Panc1 (cell line): ENCODE data around the gene SLC37A1. TPM values are rescaled to one million over a fixed set of nuclear protein-coding genes. Genes with fewer than 3 reads are reported as not detected.

Experiments
- ATAC-seq: fragments of 200-7000 bp; cut with Tn5 transposase; 2 replicates; pipeline ENCODE4 v1.9.1; 2020; ENCODE audit warnings: mild to moderate bottlenecking, moderate library complexity
- BruUV-seq: library from RNA; stranded (reverse); fragments of 400-500 nt; replicated peaks from 2 replicates; lab custom pipeline; 2021; lab: Mats Ljungman, UMichigan
- CTCF ChIA-PET: fragments of 300-600 bp; sonication (Branson Sonifier 250); formaldehyde crosslinking; loops from one replicate; lab custom pipeline; 2022; ENCODE audit warnings: antibody characterized with exemption; lab: Charles Lee
- POLR2A ChIA-PET: fragments of 300-600 bp; sonication (Branson Sonifier 250); formaldehyde crosslinking; loops from one replicate; lab custom pipeline; 2022; ENCODE audit warnings: antibody characterized with exemption; lab: Charles Lee
- DNase-seq: peaks from one replicate; pipeline ENCODE4 v3.0.0-alpha.2; 2010; ENCODE audit warnings: low read depth, low spot score
- H3K27ac ChIP-seq: 2 replicates; pipeline ENCODE4 v1.5.1; 2011; ENCODE audit warnings: mild to moderate bottlenecking, low read length, inconsistent platforms
- H3K27me3 ChIP-seq: fragments of 200-500 bp; sonication (Bioruptor generic); 2 replicates; pipeline ENCODE4 v1.6.0; 2014; ENCODE audit warnings: low read length, inconsistent platforms; ENCODE audit not compliant: control insufficient read depth, insufficient read depth
- H3K36me3 ChIP-seq: fragments of 200-500 bp; sonication (Bioruptor generic); 2 replicates; pipeline ENCODE4 v1.5.1; 2014; ENCODE audit warnings: inconsistent platforms, mild to moderate bottlenecking, low read length, moderate library complexity; ENCODE audit not compliant: control insufficient read depth, insufficient read depth
- H3K4me1 ChIP-seq: 2 replicates; pipeline ENCODE4 v1.5.1; 2011; ENCODE audit warnings: inconsistent platforms, mild to moderate bottlenecking, low read length, moderate library complexity; ENCODE audit not compliant: control insufficient read depth, insufficient read depth
- H3K4me3 ChIP-seq, 2 experiments: 2 replicates each; pipeline ENCODE4 v1.5.1; 2011 to 2012; ENCODE audit warnings: low read depth in 2 of 2, low read length in 2 of 2, mild to moderate bottlenecking in 2 of 2, inconsistent platforms in 1 of 2, moderate library complexity in 1 of 2
- H3K9me3 ChIP-seq: fragments of 200-500 bp; sonication (Bioruptor generic); 2 replicates; pipeline ENCODE4 v1.5.1; 2014; ENCODE audit warnings: low read depth, mild to moderate bottlenecking, inconsistent platforms, low read length, moderate library complexity; ENCODE audit not compliant: control insufficient read depth, insufficient read depth
- POLR2AphosphoS5 ChIP-seq: IDR thresholded peaks from 2 replicates; pipeline ENCODE4 v1.6.1; 2012; ENCODE audit warnings: mild to moderate bottlenecking, low read depth, low read length, moderate library complexity
- SIN3A ChIP-seq: IDR thresholded peaks from 2 replicates; pipeline ENCODE4 v1.6.1; 2012; ENCODE audit warnings: low read depth, mild to moderate bottlenecking, low read length, moderate library complexity, borderline replicate concordance; ENCODE audit not compliant: insufficient read depth
- TCF7L2 ChIP-seq: IDR thresholded peaks from 2 replicates; pipeline ENCODE4 v1.6.1; 2011; ENCODE audit warnings: mild to moderate bottlenecking, low read depth, low read length, inconsistent platforms
- in situ Hi-C: cut with HindIII; loops from 2 replicates; pipeline ENCODE4 v1.10.0; 2016; ENCODE audit warnings: low sequenced_read_pairs, low pct_unique_long_range_greater_than_20kb
- intact Hi-C: fragments of 100-400 bp; cut with micrococcal nuclease; formaldehyde crosslinking; loops from one replicate; pipeline ENCODE4 v1.10.0; 2022; ENCODE audit not compliant: unreplicated experiment
- total RNA-seq: library from RNA; stranded (reverse); gene quantifications from one replicate; pipeline ENCODE4 v1.2.1, GENCODE V29; 2021; ENCODE audit not compliant: unreplicated experiment
- TF ChIP-seq, protein P1 (sequence below): fragments of 450-650 bp; IDR thresholded peaks from 2 replicates; pipeline ENCODE4 v1.5.1; 2017; ENCODE audit warnings: mild to moderate bottlenecking
- TF ChIP-seq, protein P2 (sequence below), 2 experiments: IDR thresholded peaks; 2 replicates each; pipeline ENCODE4 v1.6.1; 2011 to 2012; ENCODE audit warnings: low read depth in 2 of 2, control low read depth in 1 of 2, low read length in 1 of 2, mild to moderate bottlenecking in 1 of 2, moderate library complexity in 1 of 2; ENCODE audit not compliant: insufficient read depth in 1 of 2

SLC37A1 gene
- total RNA-seq, 1 experiment from 2014 or later = 7.7 TPM

DNA sequence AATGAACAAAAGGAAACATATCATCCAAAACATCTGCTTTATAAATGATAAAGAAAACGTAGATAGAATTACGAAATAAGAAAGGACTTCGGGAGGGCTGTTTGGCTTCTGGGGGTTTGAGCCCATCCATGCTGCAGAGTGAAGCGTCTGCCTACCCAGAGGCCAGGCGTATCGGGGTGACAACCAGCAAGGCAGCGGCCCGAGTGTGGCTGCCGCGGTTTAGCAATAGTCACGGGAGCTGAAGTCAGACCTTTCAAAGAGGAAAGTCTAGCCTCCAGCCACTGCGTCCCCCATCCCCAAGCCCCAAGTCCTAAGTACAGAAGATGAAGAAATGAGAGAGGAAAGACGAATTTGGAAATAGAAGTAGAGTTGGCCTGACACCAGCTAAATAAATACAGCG is 8.6 kb downstream of the SLC37A1 start:
- peaks cover 7% of the 10 kb centered on the region for H3K4me1 ChIP-seq
- intact Hi-C loops (no loop called here), in situ Hi-C loops (no loop called here)
- H3K4me3 ChIP-seq = no peak overlapping the region
- no peak overlapping the region for H3K27ac ChIP-seq
- POLR2A ChIA-PET = no interaction called here
- no peaks in the 10 kb centered on the region for H3K36me3 ChIP-seq
- CTCF ChIA-PET = no interaction called here
- DNase-seq (no peak), ATAC-seq (no peak)
- TF ChIP-seq, protein P1, sequence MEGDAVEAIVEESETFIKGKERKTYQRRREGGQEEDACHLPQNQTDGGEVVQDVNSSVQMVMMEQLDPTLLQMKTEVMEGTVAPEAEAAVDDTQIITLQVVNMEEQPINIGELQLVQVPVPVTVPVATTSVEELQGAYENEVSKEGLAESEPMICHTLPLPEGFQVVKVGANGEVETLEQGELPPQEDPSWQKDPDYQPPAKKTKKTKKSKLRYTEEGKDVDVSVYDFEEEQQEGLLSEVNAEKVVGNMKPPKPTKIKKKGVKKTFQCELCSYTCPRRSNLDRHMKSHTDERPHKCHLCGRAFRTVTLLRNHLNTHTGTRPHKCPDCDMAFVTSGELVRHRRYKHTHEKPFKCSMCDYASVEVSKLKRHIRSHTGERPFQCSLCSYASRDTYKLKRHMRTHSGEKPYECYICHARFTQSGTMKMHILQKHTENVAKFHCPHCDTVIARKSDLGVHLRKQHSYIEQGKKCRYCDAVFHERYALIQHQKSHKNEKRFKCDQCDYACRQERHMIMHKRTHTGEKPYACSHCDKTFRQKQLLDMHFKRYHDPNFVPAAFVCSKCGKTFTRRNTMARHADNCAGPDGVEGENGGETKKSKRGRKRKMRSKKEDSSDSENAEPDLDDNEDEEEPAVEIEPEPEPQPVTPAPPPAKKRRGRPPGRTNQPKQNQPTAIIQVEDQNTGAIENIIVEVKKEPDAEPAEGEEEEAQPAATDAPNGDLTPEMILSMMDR = no peak
- TF ChIP-seq TCF7L2 (no peak), POLR2AphosphoS5 (no peak), SIN3A (no peak)
- TF ChIP-seq, protein P2, sequence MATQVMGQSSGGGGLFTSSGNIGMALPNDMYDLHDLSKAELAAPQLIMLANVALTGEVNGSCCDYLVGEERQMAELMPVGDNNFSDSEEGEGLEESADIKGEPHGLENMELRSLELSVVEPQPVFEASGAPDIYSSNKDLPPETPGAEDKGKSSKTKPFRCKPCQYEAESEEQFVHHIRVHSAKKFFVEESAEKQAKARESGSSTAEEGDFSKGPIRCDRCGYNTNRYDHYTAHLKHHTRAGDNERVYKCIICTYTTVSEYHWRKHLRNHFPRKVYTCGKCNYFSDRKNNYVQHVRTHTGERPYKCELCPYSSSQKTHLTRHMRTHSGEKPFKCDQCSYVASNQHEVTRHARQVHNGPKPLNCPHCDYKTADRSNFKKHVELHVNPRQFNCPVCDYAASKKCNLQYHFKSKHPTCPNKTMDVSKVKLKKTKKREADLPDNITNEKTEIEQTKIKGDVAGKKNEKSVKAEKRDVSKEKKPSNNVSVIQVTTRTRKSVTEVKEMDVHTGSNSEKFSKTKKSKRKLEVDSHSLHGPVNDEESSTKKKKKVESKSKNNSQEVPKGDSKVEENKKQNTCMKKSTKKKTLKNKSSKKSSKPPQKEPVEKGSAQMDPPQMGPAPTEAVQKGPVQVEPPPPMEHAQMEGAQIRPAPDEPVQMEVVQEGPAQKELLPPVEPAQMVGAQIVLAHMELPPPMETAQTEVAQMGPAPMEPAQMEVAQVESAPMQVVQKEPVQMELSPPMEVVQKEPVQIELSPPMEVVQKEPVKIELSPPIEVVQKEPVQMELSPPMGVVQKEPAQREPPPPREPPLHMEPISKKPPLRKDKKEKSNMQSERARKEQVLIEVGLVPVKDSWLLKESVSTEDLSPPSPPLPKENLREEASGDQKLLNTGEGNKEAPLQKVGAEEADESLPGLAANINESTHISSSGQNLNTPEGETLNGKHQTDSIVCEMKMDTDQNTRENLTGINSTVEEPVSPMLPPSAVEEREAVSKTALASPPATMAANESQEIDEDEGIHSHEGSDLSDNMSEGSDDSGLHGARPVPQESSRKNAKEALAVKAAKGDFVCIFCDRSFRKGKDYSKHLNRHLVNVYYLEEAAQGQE (IDR thresholded peaks at IDR 0.05; ENCODE audit: insufficient read depth in 1 of 2, low read depth in 2 of 2, low read length in 1 of 2) = no peak
- no TSS peak for BruUV-seq
- no peaks in the 10 kb centered on the region for H3K9me3 ChIP-seq
- H3K27me3 ChIP-seq = no peaks in the 10 kb centered on the region

DNA sequence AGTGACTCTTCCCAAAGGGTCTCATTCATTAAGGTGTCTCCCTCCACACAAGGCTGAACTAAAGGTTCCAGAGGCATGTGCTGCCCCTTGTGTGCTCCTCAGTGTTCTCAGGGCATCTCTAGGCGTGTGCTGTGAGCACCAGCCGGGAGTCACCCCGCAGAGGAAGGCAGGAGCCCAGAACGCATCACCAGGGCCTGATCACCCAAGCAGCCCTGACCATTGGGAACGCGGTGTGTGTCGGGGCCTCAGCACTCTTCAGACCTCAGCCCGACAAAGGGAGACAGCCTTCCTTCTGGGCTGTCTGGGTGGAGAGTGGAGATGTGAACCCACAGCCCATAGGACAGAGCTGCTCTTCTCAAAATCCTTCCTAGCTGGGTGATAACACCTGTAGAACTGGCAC is 9.1 kb downstream of the SLC37A1 start:
- CTCF ChIA-PET = no interaction called here
- H3K36me3 ChIP-seq = no peaks in the 10 kb centered on the region
- POLR2A ChIA-PET = interaction anchor here (0.5 kb wide), 1 partner anchor 27 kb away, joined by 3 read pairs; the partner anchor contains the start of gene RSPH1

More for the DNA sequence above, 9.1 kb downstream of the SLC37A1 start:
- TF ChIP-seq TCF7L2 (no peak), SIN3A (no peak), POLR2AphosphoS5 (no peak)
- TF ChIP-seq, protein P1 = no peak
- TF ChIP-seq, protein P2 (IDR thresholded peaks at IDR 0.05; ENCODE audit: insufficient read depth in 1 of 2, low read depth in 2 of 2, low read length in 1 of 2) = no peak
- no TSS peak for BruUV-seq
- H3K4me3 ChIP-seq = no peak overlapping the region
- H3K27me3 ChIP-seq = no peaks in the 10 kb centered on the region
- no peak for ATAC-seq
- intact Hi-C loops = no loop called here
- peaks cover 5% of the 10 kb centered on the region for H3K4me1 ChIP-seq
- no peak for DNase-seq
- no peak overlapping the region for H3K27ac ChIP-seq
- in situ Hi-C loops = no loop called here
- no peaks in the 10 kb centered on the region for H3K9me3 ChIP-seq
